ENCODE measurements around the gene PDGFC.

DNA sequence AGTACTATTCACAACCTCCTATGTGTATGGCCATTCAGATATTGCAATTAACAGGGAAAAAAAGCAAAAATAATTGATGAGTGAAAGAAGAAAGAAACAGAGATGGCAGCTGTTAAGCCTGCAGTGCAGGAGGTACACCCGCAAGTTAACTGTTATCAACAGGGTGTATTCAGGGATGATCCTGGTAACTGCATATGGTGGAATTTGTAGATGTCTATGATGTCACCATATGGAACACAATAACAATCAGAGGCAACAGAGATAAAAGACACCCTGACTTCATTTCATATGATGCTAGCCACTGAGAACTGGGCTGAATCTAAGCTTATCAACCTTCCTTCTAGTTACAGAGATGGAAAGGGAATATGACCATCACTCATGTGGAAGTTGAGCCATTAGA is 96.5 kb downstream of the PDGFC start:
- TF ChIP-seq POLR2A (IDR thresholded peaks at IDR 0.05; ENCODE audit: borderline replicate concordance, extremely low read depth, insufficient read depth, insufficient read length) (no peak), POLR2AphosphoS5 (IDR thresholded peaks at IDR 0.05; ENCODE audit: low read depth, low read length) (no peak), ZNF274 (IDR thresholded peaks at IDR 0.05; ENCODE audit: low read depth, low read length) (no peak), EZH2 (IDR thresholded peaks at IDR 0.05) (no peak), EZH2phosphoT487 (IDR thresholded peaks at IDR 0.05; ENCODE audit: borderline replicate concordance) (no peak), SIN3A (IDR thresholded peaks at IDR 0.05; ENCODE audit: low read depth) (no peak), TCF7L2 (IDR thresholded peaks at IDR 0.05; ENCODE audit: borderline replicate concordance, extremely low read depth, insufficient read depth, insufficient read length) (no peak), CBX3 (IDR thresholded peaks at IDR 0.05; ENCODE audit: low read depth) (no peak)
- TF ChIP-seq, protein P1, sequence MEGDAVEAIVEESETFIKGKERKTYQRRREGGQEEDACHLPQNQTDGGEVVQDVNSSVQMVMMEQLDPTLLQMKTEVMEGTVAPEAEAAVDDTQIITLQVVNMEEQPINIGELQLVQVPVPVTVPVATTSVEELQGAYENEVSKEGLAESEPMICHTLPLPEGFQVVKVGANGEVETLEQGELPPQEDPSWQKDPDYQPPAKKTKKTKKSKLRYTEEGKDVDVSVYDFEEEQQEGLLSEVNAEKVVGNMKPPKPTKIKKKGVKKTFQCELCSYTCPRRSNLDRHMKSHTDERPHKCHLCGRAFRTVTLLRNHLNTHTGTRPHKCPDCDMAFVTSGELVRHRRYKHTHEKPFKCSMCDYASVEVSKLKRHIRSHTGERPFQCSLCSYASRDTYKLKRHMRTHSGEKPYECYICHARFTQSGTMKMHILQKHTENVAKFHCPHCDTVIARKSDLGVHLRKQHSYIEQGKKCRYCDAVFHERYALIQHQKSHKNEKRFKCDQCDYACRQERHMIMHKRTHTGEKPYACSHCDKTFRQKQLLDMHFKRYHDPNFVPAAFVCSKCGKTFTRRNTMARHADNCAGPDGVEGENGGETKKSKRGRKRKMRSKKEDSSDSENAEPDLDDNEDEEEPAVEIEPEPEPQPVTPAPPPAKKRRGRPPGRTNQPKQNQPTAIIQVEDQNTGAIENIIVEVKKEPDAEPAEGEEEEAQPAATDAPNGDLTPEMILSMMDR (IDR thresholded peaks at IDR 0.05 in 2 of 3, conservative IDR thresholded peaks at IDR 0.05 in 1 of 3; ENCODE audit: borderline replicate concordance in 1 of 3, insufficient read depth in 1 of 3, low read depth in 2 of 3, low read length in 2 of 3), result no peak
- TF ChIP-seq, protein P2, sequence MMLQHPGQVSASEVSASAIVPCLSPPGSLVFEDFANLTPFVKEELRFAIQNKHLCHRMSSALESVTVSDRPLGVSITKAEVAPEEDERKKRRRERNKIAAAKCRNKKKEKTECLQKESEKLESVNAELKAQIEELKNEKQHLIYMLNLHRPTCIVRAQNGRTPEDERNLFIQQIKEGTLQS (IDR thresholded peaks at IDR 0.05), result no peak
- TF ChIP-seq, protein P3, sequence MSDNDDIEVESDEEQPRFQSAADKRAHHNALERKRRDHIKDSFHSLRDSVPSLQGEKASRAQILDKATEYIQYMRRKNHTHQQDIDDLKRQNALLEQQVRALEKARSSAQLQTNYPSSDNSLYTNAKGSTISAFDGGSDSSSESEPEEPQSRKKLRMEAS (IDR thresholded peaks at IDR 0.05), result no peak
- TF ChIP-seq, protein P4, sequence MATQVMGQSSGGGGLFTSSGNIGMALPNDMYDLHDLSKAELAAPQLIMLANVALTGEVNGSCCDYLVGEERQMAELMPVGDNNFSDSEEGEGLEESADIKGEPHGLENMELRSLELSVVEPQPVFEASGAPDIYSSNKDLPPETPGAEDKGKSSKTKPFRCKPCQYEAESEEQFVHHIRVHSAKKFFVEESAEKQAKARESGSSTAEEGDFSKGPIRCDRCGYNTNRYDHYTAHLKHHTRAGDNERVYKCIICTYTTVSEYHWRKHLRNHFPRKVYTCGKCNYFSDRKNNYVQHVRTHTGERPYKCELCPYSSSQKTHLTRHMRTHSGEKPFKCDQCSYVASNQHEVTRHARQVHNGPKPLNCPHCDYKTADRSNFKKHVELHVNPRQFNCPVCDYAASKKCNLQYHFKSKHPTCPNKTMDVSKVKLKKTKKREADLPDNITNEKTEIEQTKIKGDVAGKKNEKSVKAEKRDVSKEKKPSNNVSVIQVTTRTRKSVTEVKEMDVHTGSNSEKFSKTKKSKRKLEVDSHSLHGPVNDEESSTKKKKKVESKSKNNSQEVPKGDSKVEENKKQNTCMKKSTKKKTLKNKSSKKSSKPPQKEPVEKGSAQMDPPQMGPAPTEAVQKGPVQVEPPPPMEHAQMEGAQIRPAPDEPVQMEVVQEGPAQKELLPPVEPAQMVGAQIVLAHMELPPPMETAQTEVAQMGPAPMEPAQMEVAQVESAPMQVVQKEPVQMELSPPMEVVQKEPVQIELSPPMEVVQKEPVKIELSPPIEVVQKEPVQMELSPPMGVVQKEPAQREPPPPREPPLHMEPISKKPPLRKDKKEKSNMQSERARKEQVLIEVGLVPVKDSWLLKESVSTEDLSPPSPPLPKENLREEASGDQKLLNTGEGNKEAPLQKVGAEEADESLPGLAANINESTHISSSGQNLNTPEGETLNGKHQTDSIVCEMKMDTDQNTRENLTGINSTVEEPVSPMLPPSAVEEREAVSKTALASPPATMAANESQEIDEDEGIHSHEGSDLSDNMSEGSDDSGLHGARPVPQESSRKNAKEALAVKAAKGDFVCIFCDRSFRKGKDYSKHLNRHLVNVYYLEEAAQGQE (IDR thresholded peaks at IDR 0.05; ENCODE audit: low read depth), result no peak
